GM12878 (cell line): Measurements from ENCODE around the gene MAGI2. TPM values are rescaled to one million over a fixed set of nuclear protein-coding genes. Genes with fewer than 3 reads are reported as not detected.

Source experiments
- ATAC-seq: fragments of 200-7000 bp; cut with Tn5 transposase; 3 replicates; pipeline ENCODE4 v1.9.1; 2020; ENCODE audit warnings: mild to moderate bottlenecking, moderate library complexity
- BruUV-seq: library from RNA; stranded (reverse); fragments of 400-500 nt; replicated peaks from 2 replicates; lab custom pipeline; 2021; lab: Mats Ljungman, UMichigan
- CTCF ChIA-PET: fragments of 300-600 bp; sonication (Branson Sonifier 250); formaldehyde crosslinking; extraction: SDS; loops from one replicate; lab custom pipeline; 2021; ENCODE audit warnings: inconsistent platforms; lab: Yijun Ruan, JAX
- POLR2A ChIA-PET: fragments of 350-600 bp; formaldehyde crosslinking; extraction: SDS; loops from one replicate; lab custom pipeline; 2021; ENCODE audit warnings: inconsistent platforms; lab: Charles Lee
- RAD21 ChIA-PET: fragments of 300-600 bp; sonication (Branson Sonifier 250); formaldehyde crosslinking; loops from one replicate; lab custom pipeline; 2023; ENCODE audit warnings: antibody characterized with exemption; ENCODE audit not compliant: unreplicated experiment; lab: Charles Lee
- SMC1A ChIA-PET: fragments of 300-600 bp; sonication (Branson Sonifier 250); formaldehyde crosslinking; loops from one replicate; lab custom pipeline; 2023; ENCODE audit not compliant: unreplicated experiment, uncharacterized antibody; lab: Charles Lee
- DNase-seq: peaks from one replicate; pipeline ENCODE4 v3.0.0-alpha.2; 2011; ENCODE audit warnings: low read depth, low spot score
- FAIRE-seq: peaks from 3 replicates; lab custom pipeline; 2011; peaks lifted over from hg19 to GRCh38; lab: Jason Lieb, UNC
- H2AFZ ChIP-seq: 2 replicates; pipeline ENCODE4 v1.6.0; 2011; ENCODE audit warnings: low read depth, low read length, control low read depth; ENCODE audit not compliant: control insufficient read depth
- H3K27ac ChIP-seq: 2 replicates; pipeline ENCODE4 v1.5.1; 2011; ENCODE audit warnings: control low read depth; ENCODE audit not compliant: control insufficient read depth, insufficient read depth
- H3K27me3 ChIP-seq, 2 experiments: replicated peaks in 1 of 2; 2 replicates each; pipeline versions ENCODE4 v1.6.0 to v1.6.1; 2011; ENCODE audit warnings: low read length in 1 of 2; ENCODE audit not compliant: control insufficient read depth in 2 of 2, insufficient read depth in 2 of 2
- H3K36me3 ChIP-seq, 2 experiments: 2 replicates each; pipeline ENCODE4 v1.5.1; 2011; ENCODE audit warnings: low read length in 1 of 2; ENCODE audit not compliant: control insufficient read depth in 2 of 2, insufficient read depth in 2 of 2
- H3K4me1 ChIP-seq: 2 replicates; pipeline ENCODE4 v1.6.1; 2011; ENCODE audit warnings: mild to moderate bottlenecking, low read length, moderate library complexity, mixed read lengths; ENCODE audit not compliant: control insufficient read depth, insufficient read depth
- H3K4me2 ChIP-seq: 2 replicates; pipeline ENCODE4 v1.6.0; 2011; ENCODE audit warnings: control low read depth; ENCODE audit not compliant: control insufficient read depth, insufficient read depth
- H3K4me3 ChIP-seq: fragments of 200-600 bp; sonication (generic); 2 replicates; pipeline ENCODE4 v1.5.1; 2016
- H3K79me2 ChIP-seq: 2 replicates; pipeline ENCODE4 v1.6.0; 2011; ENCODE audit warnings: low read length; ENCODE audit not compliant: control insufficient read depth, insufficient read depth
- H3K9ac ChIP-seq: 2 replicates; pipeline ENCODE4 v1.8.0; 2011; ENCODE audit warnings: low read length, control low read depth, mixed read lengths; ENCODE audit not compliant: control insufficient read depth, insufficient read depth
- H3K9me3 ChIP-seq: replicated peaks from 3 replicates; pipeline ENCODE4 v1.5.1; 2011; ENCODE audit warnings: mild to moderate bottlenecking, low read length; ENCODE audit not compliant: control insufficient read depth, insufficient read depth
- H4K20me1 ChIP-seq: 2 replicates; pipeline ENCODE4 v1.6.0; 2011; ENCODE audit not compliant: control insufficient read depth, insufficient read depth
- ATF3 ChIP-seq: IDR thresholded peaks from 2 replicates; pipeline ENCODE4 v1.6.1; 2011; ENCODE audit warnings: low read depth, mild to moderate bottlenecking, low read length, moderate library complexity, borderline replicate concordance; ENCODE audit errors: extremely low read depth
- BCL3 ChIP-seq: IDR thresholded peaks from 2 replicates; pipeline ENCODE4 v1.6.1; 2011; ENCODE audit warnings: borderline replicate concordance, low read depth, mild to moderate bottlenecking, moderate library complexity, low read length; ENCODE audit not compliant: insufficient read depth, poor library complexity, severe bottlenecking
- CHD2 ChIP-seq: IDR thresholded peaks from 2 replicates; pipeline ENCODE4 v1.6.1; 2011; ENCODE audit warnings: low read depth, low read length, improper control_type of control experiment, borderline replicate concordance
- CHD4 ChIP-seq: fragments of 200-600 bp; sonication (generic); IDR thresholded peaks from 2 replicates; pipeline ENCODE4 v1.6.1; 2016; ENCODE audit warnings: mild to moderate bottlenecking
- IRF3 ChIP-seq: fragments of 450-650 bp; IDR thresholded peaks from 2 replicates; pipeline ENCODE4 v1.6.1; 2014; ENCODE audit warnings: mild to moderate bottlenecking
- MYC ChIP-seq: IDR thresholded peaks from 2 replicates; pipeline ENCODE4 v1.6.1; 2011; ENCODE audit warnings: mild to moderate bottlenecking, low read length, moderate library complexity, inconsistent platforms; ENCODE audit not compliant: insufficient read depth, insufficient replicate concordance, insufficient read length, severe bottlenecking
- SMC3 ChIP-seq: IDR thresholded peaks from 2 replicates; pipeline ENCODE4 v1.6.1; 2011; ENCODE audit warnings: low read length, improper control_type of control experiment, borderline replicate concordance
- TBL1XR1 ChIP-seq: IDR thresholded peaks from 2 replicates; pipeline ENCODE4 v1.6.1; 2012; ENCODE audit warnings: low read depth, low read length, improper control_type of control experiment
- USF2 ChIP-seq: IDR thresholded peaks from 2 replicates; pipeline ENCODE4 v1.6.1; 2011; ENCODE audit warnings: low read depth, low read length, improper control_type of control experiment, borderline replicate concordance
- ZBED1 ChIP-seq: IDR thresholded peaks from 2 replicates; pipeline ENCODE4 v1.6.1; 2016; ENCODE audit warnings: borderline replicate concordance
- in situ Hi-C: fragments of 300-500 bp; cut with MboI; formaldehyde crosslinking; loops from 9 replicates; pipeline ENCODE4 v1.14.3; 2018; ENCODE audit warnings: mixed read lengths
- intact Hi-C: fragments of 100-400 bp; cut with micrococcal nuclease; formaldehyde crosslinking; loops from one replicate; pipeline ENCODE4 v1.14.2; 2022; ENCODE audit not compliant: unreplicated experiment
- polyA plus RNA-seq, 11 experiments: library from polyadenylated mRNA; depleted of rRNA in 4 of 11; unstranded in 6 of 11; stranded (reverse) in 5 of 11; fragments of >200 nt; fragmentation: Nextera tagmentation in 4 of 11; fragmentation: Illumina TruSeq in 1 of 11; extraction: Ambion mirVana in 4 of 11; extraction: Trizol in 1 of 11; gene quantifications; 1 replicate in 1 of 11; 2 replicates in 10 of 11; pipeline versions ENCODE4 v1.2.1 to v1.2.3, GENCODE V29; 2011 to 2016; ENCODE audit warnings: inconsistent platforms in 2 of 11, missing spikeins in 2 of 11, low read depth in 1 of 11
- total RNA-seq, 4 experiments: library from RNA; depleted of rRNA in 3 of 4; stranded (reverse); fragments of >200 nt in 3 of 4; fragmentation: Illumina TruSeq in 1 of 4; extraction: Trizol in 1 of 4; gene quantifications; 2 replicates each; pipeline versions ENCODE4 v1.2.1 to v1.2.3, GENCODE V29; 2013 to 2021

Gene MAGI2
- total and polyA plus RNA-seq, 10 of the 15 experiments (the other 5 are each of a cell fraction or from before 2014, with no cell fraction given) = 0.01 to 0.31 (median 0.05) TPM; not detected in 2

GRCh38 chr7:78062214-78062613 is 1391.3 kb downstream of the MAGI2 start (continued):
- TF ChIP-seq IRF3 = no peak
- no peak for TF ChIP-seq BCL3

- Histone ChIP-seq H3K27me3 (no peaks in the 10 kb centered on the region), H3K27ac (no peak overlapping the region), H3K9me3 (no peaks in the 10 kb centered on the region), H4K20me1 (no peaks in the 10 kb centered on the region), H3K4me1 (no peaks in the 10 kb centered on the region; the same call in 1 of the 2 replicates), H3K36me3 (no peaks in the 10 kb centered on the region), H3K9ac (no peak overlapping the region), H2AFZ (no peak overlapping the region), H3K4me3 (no peak overlapping the region), H3K79me2 (no peaks in the 10 kb centered on the region), H3K4me2 (no peak overlapping the region)
- no peak for ATAC-seq
- ChIA-PET RAD21 (no interaction called here), SMC1A (interaction anchor here (0.6 to 1.1 kb wide), 2 partner anchors 11 to 22 kb away, joined by 3 to 4 read pairs; no protein-coding TSS in a partner anchor), CTCF (interaction anchor here (0.8 to 1.0 kb wide), 2 partner anchors 18 to 37 kb away, joined by 3 to 4 read pairs; no protein-coding TSS in a partner anchor), POLR2A (no interaction called here)
- FAIRE-seq = no peak
- in situ Hi-C loops = no loop called here
- intact Hi-C loops = no loop called here
- TF ChIP-seq MYC (no peak), ZBED1 (no peak), TBL1XR1 (no peak), SMC3 (no peak), ATF3 (no peak), CHD2 (no peak), USF2 (no peak), CHD4 (no peak)
- BruUV-seq = no TSS peak
- DNase-seq = no peak
Measured at GRCh38 chr7:78057571-78057970, 1395.9 kb downstream of the MAGI2 start.
